ENCODE measurements around the gene ARID1B.

The ARID1B gene

DNA sequence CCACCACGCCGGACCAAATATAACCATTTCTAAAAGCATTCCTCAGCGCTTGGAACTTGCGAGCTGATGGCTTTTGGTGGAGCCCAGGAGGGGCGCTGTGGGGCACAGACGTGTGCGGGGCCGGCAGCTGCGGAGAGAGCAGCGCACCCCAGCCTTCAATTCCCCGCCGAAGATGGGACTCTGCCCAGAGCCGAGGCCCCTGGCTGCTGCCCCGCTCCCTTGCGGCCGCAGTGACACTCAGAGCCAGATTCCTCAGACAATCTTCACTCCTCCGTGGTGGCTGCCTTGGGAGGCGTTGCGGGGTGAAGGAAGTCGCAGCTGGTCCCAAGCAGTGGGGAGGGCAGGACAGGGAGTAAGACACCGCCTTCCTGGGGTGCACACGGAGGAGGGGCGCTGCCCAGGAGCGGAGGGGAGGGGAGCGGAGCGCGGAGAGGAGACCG, 458.4 kb downstream of the ARID1B start:
- no peaks in the 10 kb centered on the region for H3K9me3 ChIP-seq
- TF ChIP-seq, protein P1, sequence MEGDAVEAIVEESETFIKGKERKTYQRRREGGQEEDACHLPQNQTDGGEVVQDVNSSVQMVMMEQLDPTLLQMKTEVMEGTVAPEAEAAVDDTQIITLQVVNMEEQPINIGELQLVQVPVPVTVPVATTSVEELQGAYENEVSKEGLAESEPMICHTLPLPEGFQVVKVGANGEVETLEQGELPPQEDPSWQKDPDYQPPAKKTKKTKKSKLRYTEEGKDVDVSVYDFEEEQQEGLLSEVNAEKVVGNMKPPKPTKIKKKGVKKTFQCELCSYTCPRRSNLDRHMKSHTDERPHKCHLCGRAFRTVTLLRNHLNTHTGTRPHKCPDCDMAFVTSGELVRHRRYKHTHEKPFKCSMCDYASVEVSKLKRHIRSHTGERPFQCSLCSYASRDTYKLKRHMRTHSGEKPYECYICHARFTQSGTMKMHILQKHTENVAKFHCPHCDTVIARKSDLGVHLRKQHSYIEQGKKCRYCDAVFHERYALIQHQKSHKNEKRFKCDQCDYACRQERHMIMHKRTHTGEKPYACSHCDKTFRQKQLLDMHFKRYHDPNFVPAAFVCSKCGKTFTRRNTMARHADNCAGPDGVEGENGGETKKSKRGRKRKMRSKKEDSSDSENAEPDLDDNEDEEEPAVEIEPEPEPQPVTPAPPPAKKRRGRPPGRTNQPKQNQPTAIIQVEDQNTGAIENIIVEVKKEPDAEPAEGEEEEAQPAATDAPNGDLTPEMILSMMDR (IDR thresholded peaks at IDR 0.05), result no peak
- peaks cover 84% of the 10 kb centered on the region for H3K27me3 ChIP-seq
- no peak overlapping the region for H3K27ac ChIP-seq
- peak overlapping the region in 1 of 2 experiments; percentile 38 for H3K4me3 ChIP-seq (ENCODE audit: low read depth in 1 of 2, low read length in 1 of 2)
- H3K36me3 ChIP-seq, result no peaks in the 10 kb centered on the region
- peaks cover 5 to 16% of the 10 kb centered on the region in 2 experiments for H3K4me1 ChIP-seq (ENCODE audit: control insufficient read depth in 1 of 2, insufficient read depth in 1 of 2, low read depth in 1 of 2, low read length in 1 of 2)

DNA sequence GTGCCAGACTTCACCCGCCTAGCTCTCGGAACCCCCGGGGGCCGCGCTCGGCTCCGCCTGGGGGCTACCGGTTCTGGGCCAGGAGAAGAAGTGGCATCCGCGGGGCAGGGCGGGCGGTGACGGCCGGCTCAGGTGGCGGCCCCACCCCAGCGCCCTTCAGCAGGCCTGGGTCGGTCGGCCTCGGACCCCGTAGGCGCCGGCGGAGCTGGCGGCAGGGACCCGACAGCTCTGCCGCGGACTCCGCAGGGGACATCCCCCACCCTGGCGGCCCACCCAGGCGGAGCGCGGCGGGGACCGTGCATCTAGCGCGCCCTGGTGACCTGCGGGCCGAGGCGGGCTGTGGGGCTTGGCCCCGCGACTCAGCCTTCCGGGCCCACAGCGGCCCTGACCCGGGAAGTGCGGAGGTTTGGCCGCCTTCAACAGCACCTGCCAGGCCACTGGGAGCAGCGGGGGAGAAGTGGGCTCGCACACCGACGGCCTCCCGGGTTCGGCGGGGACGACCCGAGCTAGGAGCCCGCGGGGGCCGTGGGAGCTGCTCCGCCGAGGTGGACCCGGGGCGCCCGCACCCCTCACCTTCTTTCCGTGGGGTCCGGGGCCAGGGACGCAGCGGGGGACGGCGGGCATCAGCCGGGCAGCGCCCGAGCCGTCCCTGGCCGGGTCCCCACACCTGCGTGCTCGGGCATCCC, 459.0 kb downstream of the ARID1B start:
- no peaks in the 10 kb centered on the region for H3K36me3 ChIP-seq
- H3K4me3 ChIP-seq (ENCODE audit: low read depth in 1 of 2, low read length in 1 of 2), result peak overlapping the region in 1 of 2 experiments; percentile 38
- H3K4me1 ChIP-seq (ENCODE audit: control insufficient read depth in 1 of 2, insufficient read depth in 1 of 2, low read depth in 1 of 2, low read length in 1 of 2), result peaks cover 5 to 16% of the 10 kb centered on the region in 2 experiments
- no peak overlapping the region for H3K27ac ChIP-seq
- H3K27me3 ChIP-seq, result peaks cover 90% of the 10 kb centered on the region
- TF ChIP-seq, protein P1 (IDR thresholded peaks at IDR 0.05), result no peak
- H3K9me3 ChIP-seq, result no peaks in the 10 kb centered on the region

DNA sequence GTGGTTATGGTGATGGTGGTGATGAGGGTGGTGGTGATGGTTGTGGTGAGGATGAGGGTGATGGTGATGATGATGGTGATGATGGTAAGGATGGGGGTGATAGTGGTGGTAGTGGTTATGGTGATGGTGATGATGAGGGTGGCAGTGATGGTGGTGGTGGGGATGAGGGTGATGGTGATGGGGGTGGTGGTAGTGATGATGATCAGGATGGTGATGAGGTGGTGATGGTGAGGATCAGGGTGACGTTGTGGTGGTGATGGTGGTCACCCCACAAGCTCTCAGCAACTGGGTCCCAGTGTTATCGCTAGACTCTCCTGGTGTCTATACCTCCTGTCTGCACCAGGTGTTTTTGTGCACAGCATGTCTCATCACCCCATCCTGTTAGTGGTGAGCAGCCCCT, 461.2 kb downstream of the ARID1B start:
- H3K27me3 ChIP-seq, result peaks cover 99% of the 10 kb centered on the region
- no peaks in the 10 kb centered on the region for H3K9me3 ChIP-seq
- H3K4me1 ChIP-seq (ENCODE audit: control insufficient read depth in 1 of 2, insufficient read depth in 1 of 2, low read depth in 1 of 2, low read length in 1 of 2), result peaks cover 5 to 16% of the 10 kb centered on the region in 2 experiments
- TF ChIP-seq, protein P1 (IDR thresholded peaks at IDR 0.05), result no peak
- H3K4me3 ChIP-seq (ENCODE audit: low read depth in 1 of 2, low read length in 1 of 2), result no peak overlapping the region
- no peaks in the 10 kb centered on the region for H3K36me3 ChIP-seq
- H3K27ac ChIP-seq, result no peak overlapping the region

DNA sequence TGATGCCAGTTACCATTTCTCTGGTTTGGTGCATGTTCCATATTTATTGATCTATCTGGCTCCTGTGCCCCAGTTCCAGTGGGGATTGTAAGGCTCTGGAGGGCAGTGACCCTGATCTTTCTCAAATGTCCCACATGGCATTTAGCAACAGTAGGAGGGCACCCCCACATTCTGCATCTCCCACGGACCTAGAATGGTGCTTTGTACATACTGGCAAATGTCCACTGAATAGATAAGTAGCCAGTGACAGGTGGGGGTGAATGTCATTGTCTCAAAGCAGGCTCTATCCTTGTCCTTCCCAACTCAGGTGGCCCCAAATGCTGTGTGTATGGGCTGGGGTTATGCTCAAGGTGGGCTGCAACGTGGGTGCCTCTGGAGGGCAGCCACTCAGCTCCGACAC, 462.0 kb downstream of the ARID1B start:
- Histone ChIP-seq H3K36me3 (no peaks in the 10 kb centered on the region), H3K27ac (no peak overlapping the region), H3K4me1 (ENCODE audit: control insufficient read depth in 1 of 2, insufficient read depth in 1 of 2, low read depth in 1 of 2, low read length in 1 of 2) (peaks cover 5 to 16% of the 10 kb centered on the region in 2 experiments), H3K9me3 (no peaks in the 10 kb centered on the region), H3K4me3 (ENCODE audit: low read depth in 1 of 2, low read length in 1 of 2) (no peak overlapping the region), H3K27me3 (peaks cover 98% of the 10 kb centered on the region)
- TF ChIP-seq, protein P1 (IDR thresholded peaks at IDR 0.05), result no peak

DNA sequence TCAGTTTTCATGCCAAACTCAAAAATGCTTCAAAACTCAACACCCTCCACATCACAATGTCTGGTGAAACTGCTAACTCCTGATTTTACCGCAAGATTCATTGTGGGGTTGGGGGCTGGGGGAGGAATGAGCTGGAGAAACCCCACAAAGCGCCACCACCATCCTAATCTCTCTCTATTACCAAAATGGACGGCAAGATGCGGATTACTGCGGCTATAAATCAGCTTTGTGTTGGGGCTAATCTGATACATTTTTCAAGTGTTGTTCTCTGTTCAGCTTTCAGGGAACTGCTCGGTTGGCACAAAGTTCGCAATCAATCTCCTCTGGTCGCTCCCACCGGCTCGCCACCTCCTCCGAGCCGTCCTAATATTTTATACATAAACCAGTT, 462.5 kb downstream of the ARID1B start:
- peaks cover 5 to 16% of the 10 kb centered on the region in 2 experiments for H3K4me1 ChIP-seq (ENCODE audit: control insufficient read depth in 1 of 2, insufficient read depth in 1 of 2, low read depth in 1 of 2, low read length in 1 of 2)
- no peak overlapping the region for H3K4me3 ChIP-seq (ENCODE audit: low read depth in 1 of 2, low read length in 1 of 2)
- TF ChIP-seq, protein P1 (IDR thresholded peaks at IDR 0.05), result no peak
- no peaks in the 10 kb centered on the region for H3K36me3 ChIP-seq
- H3K27ac ChIP-seq, result no peak overlapping the region
- no peaks in the 10 kb centered on the region for H3K9me3 ChIP-seq
- peaks cover 94% of the 10 kb centered on the region for H3K27me3 ChIP-seq

Data from neutrophil (primary cell).